HepG2 (cell line): ENCODE measurements around the gene LDLRAD3.

Experiments used
- CTCF ChIP-seq: sonication (generic); formaldehyde crosslinking; IDR thresholded peaks from 2 replicates; pipeline ENCODE4 v1.5.0; 2020; ENCODE audit warnings: mild to moderate bottlenecking, missing genetic modification reagents, moderate library complexity
- EZH2 ChIP-seq: conservative IDR thresholded peaks from 2 replicates; pipeline ENCODE4 v1.6.1; 2012; ENCODE audit warnings: mild to moderate bottlenecking, low read depth, low read length, moderate library complexity
- PITX1 ChIP-seq: sonication (generic); formaldehyde crosslinking; IDR thresholded peaks from 2 replicates; pipeline ENCODE4 v1.5.1; 2020; ENCODE audit warnings: mild to moderate bottlenecking, missing genetic modification reagents
- POLR2A ChIP-seq, 2 experiments: IDR thresholded peaks; 2 replicates each; pipeline ENCODE4 v1.6.1; 2011; ENCODE audit warnings: low read depth in 2 of 2, low read length in 2 of 2, mild to moderate bottlenecking in 1 of 2, moderate library complexity in 1 of 2; ENCODE audit not compliant: insufficient read depth in 1 of 2
- SMAD3 ChIP-seq: sonication (generic); formaldehyde crosslinking; IDR thresholded peaks from 2 replicates; pipeline ENCODE4 v1.4.0; 2020; ENCODE audit warnings: missing genetic modification reagents
- SRSF9 ChIP-seq: fragments of 200-400 bp; formaldehyde crosslinking; IDR thresholded peaks from 2 replicates; pipeline ENCODE4 v1.6.1; 2018; ENCODE audit warnings: borderline replicate concordance, mild to moderate bottlenecking, low read depth, low read length; ENCODE audit not compliant: insufficient read depth, poor library complexity, severe bottlenecking
- TF ChIP-seq, protein P1 (sequence below): sonication (generic); formaldehyde crosslinking; IDR thresholded peaks from one replicate; pipeline ENCODE4 v1.5.1; 2020; ENCODE audit warnings: mild to moderate bottlenecking, missing genetic modification reagents; ENCODE audit errors: not compliant biosample characterization

GRCh38 chr11:36147491-36147890 is 203.6 kb downstream of the LDLRAD3 start:
- no peak for TF ChIP-seq SMAD3 (CRISPR knock-in tag)
- no peak for TF ChIP-seq POLR2A (IDR thresholded peaks at IDR 0.05; ENCODE audit: insufficient read depth in 1 of 2, low read depth in 2 of 2, low read length in 2 of 2)
- TF ChIP-seq SRSF9: no peak
- no peak for TF ChIP-seq EZH2
- TF ChIP-seq, protein P1, sequence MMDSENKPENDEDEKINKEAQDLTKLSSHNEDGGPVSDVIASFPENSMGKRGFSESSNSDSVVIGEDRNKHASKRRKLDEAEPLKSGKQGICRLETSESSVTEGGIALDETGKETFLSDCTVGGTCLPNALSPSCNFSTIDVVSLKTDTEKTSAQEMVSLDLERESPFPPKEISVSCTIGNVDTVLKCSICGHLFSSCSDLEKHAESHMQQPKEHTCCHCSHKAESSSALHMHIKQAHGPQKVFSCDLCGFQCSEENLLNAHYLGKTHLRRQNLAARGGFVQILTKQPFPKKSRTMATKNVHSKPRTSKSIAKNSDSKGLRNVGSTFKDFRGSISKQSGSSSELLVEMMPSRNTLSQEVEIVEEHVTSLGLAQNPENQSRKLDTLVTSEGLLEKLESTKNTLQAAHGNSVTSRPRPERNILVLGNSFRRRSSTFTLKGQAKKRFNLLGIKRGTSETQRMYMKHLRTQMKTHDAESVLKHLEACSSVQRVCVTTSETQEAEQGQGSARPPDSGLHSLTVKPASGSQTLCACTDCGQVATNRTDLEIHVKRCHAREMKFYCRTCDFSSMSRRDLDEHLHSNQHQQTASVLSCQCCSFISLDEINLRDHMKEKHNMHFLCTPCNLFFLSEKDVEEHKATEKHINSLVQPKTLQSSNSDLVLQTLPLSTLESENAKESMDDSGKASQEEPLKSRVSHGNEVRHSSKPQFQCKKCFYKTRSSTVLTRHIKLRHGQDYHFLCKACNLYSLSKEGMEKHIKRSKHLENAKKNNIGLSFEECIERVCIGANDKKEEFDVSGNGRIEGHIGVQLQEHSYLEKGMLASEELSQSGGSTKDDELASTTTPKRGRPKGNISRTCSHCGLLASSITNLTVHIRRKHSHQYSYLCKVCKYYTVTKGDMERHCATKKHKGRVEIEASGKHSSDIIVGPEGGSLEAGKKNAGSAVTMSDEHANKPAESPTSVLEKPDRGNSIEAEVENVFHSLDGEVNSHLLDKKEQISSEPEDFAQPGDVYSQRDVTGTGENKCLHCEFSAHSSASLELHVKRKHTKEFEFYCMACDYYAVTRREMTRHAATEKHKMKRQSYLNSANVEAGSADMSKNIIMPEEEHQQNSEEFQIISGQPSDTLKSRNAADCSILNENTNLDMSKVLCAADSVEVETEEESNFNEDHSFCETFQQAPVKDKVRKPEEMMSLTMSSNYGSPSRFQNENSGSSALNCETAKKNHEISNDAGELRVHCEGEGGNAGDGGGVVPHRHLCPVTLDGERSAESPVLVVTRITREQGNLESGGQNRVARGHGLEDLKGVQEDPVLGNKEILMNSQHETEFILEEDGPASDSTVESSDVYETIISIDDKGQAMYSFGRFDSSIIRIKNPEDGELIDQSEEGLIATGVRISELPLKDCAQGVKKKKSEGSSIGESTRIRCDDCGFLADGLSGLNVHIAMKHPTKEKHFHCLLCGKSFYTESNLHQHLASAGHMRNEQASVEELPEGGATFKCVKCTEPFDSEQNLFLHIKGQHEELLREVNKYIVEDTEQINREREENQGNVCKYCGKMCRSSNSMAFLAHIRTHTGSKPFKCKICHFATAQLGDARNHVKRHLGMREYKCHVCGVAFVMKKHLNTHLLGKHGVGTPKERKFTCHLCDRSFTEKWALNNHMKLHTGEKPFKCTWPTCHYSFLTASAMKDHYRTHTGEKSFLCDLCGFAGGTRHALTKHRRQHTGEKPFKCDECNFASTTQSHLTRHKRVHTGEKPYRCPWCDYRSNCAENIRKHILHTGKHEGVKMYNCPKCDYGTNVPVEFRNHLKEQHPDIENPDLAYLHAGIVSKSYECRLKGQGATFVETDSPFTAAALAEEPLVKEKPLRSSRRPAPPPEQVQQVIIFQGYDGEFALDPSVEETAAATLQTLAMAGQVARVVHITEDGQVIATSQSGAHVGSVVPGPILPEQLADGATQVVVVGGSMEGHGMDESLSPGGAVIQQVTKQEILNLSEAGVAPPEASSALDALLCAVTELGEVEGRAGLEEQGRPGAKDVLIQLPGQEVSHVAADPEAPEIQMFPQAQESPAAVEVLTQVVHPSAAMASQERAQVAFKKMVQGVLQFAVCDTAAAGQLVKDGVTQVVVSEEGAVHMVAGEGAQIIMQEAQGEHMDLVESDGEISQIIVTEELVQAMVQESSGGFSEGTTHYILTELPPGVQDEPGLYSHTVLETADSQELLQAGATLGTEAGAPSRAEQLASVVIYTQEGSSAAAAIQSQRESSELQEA: no peak
- no peak for TF ChIP-seq CTCF (CRISPR knock-in tag)
- no peak for TF ChIP-seq PITX1
